Tibial artery (tissue), 4 donors: Measurements from ENCODE around the gene MAP3K20.
"Not testable (repeated sequence)": the region's sequence is repeated elsewhere in the genome, so short reads cannot be mapped to it uniquely, and the experiment has no call there.

Experiments used
- DNase-seq, 2 donors: peaks; one replicate each; pipeline ENCODE4 v3.0.0-alpha.2; 2019
- H3K27ac ChIP-seq, 2 donors: fragments of 200-600 bp; sonication (generic) in 1 of 2; 1 replicate in 1 of 2; 2 replicates in 1 of 2; pipeline ENCODE4 v1.5.1; 2018 to 2019; ENCODE audit warnings: mild to moderate bottlenecking in 1 of 2
- H3K27me3 ChIP-seq, 2 donors: fragments of 200-600 bp; sonication (generic) in 1 of 2; one replicate each; pipeline versions ENCODE4 v1.5.1 to v1.6.0; 2016 to 2019
- H3K36me3 ChIP-seq, 3 donors: fragments of 200-600 bp; sonication (generic) in 2 of 3; one replicate each; pipeline ENCODE4 v1.5.1; 2016 to 2019; ENCODE audit warnings: mild to moderate bottlenecking in 2 of 3
- H3K4me1 ChIP-seq, 4 donors: fragments of 200-600 bp; sonication (generic) in 2 of 4; 1 replicate in 3 of 4; 2 replicates in 1 of 4; pipeline ENCODE4 v1.5.1; 2016 to 2019
- H3K4me3 ChIP-seq, 2 donors: fragments of 200-600 bp; sonication (generic) in 1 of 2; 1 replicate in 1 of 2; 2 replicates in 1 of 2; pipeline ENCODE4 v1.5.1; 2018 to 2019; ENCODE audit warnings: mild to moderate bottlenecking in 2 of 2
- H3K9me3 ChIP-seq, 3 donors: fragments of 200-600 bp; sonication (generic) in 1 of 3; one replicate each; pipeline ENCODE4 v1.5.1; 2016 to 2019
- CTCF ChIP-seq, 2 experiments: fragments of 200-600 bp in 1 of 2; fragments of 450-650 bp in 1 of 2; IDR thresholded peaks; one replicate each; pipeline ENCODE4 v1.5.1; 2017 to 2019; ENCODE audit warnings: antibody characterized with exemption in 2 of 2, mild to moderate bottlenecking in 1 of 2, moderate library complexity in 1 of 2
- intact Hi-C: fragments of 100-400 bp; cut with DNase I; formaldehyde crosslinking; loops from one replicate; pipeline ENCODE4 v1.15.0; 2023; ENCODE audit warnings: low total_unique reads

The MAP3K20 gene

DNA sequence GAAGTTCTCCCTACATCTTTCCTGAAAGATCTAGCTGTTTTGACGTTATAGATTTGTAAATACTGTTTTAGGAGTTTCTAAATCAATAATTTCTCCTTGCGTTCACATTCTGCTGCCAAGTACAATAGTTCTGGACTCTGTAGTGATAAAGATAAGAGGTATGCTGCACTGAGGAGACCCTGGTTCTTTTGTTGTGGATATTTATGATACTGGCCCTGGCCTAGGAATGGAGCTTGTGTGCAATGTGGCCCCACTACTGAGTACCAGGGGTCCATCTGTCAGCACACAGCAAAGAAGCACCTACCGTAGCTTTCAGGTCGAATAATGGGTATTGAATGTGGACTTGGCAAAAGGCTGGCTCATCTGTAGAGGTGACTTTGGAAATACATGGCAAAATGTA lies 85.0 kb downstream of the MAP3K20 start:
- Histone ChIP-seq H3K4me3 (no peak overlapping the region), H3K9me3 (no peaks in the 10 kb centered on the region), H3K36me3 (no peaks in the 10 kb centered on the region), H3K27ac (peak overlapping the region; percentile 72 to 74), H3K27me3 (no peaks in the 10 kb centered on the region), H3K4me1 (peaks cover 0 to 37% (median 10%) of the 10 kb centered on the region in 4 donors)
- DNase-seq: no peak
- no peak for TF ChIP-seq CTCF (IDR thresholded peaks at IDR 0.05)
- intact Hi-C loops: no loop called here

DNA sequence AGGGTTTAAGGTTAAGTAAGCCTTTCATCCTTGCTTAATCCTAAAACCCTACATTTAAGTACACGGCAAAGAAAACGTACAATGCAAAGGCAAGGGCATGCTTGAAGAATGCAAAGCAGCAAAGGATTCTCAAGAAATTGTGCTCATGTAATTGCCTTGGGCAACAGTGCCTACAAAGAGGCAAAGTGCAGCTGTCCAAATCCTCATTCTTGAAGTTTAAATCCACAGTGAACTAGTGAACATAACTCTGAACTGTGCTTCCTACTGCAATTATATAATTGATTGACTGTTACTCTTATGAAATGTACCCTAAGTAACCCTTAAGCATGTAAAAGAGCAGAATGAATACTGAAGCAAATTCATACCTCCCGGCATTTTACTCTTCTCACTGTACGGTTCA lies 85.4 kb downstream of the MAP3K20 start:
- Histone ChIP-seq H3K9me3 (no peaks in the 10 kb centered on the region), H3K27ac (peak overlapping the region; percentile 72 to 74), H3K4me3 (no peak overlapping the region), H3K27me3 (no peaks in the 10 kb centered on the region), H3K36me3 (no peaks in the 10 kb centered on the region), H3K4me1 (peaks cover 0 to 42% (median 11%) of the 10 kb centered on the region in 4 donors)
- no peak for DNase-seq
- no peak for TF ChIP-seq CTCF (IDR thresholded peaks at IDR 0.05)
- intact Hi-C loops: no loop called here

DNA sequence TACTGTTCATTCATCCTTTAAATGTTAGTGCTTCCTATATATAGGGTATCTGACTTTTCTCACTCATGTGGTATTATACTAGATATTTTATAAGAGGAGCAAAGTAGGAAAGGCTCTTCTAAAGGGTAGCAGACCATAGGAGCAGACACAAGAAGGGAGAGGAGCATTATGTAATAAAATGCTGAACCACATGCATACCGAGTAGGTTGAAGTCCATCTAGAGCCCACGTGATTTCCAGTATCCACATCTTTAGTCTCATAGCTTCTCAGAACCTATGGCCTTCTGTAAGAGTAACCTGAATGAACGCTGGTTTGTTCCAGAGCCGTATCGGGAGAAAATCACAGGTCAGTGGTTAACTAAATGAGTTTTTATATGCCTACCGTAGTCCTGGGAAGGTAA lies 85.9 kb downstream of the MAP3K20 start:
- H3K9me3 ChIP-seq: no peaks in the 10 kb centered on the region
- DNase-seq: no peak
- H3K4me3 ChIP-seq: no peak overlapping the region
- H3K27ac ChIP-seq: peak overlapping the region; percentile 72 to 74
- H3K36me3 ChIP-seq: no peaks in the 10 kb centered on the region
- TF ChIP-seq CTCF (IDR thresholded peaks at IDR 0.05): no peak
- H3K27me3 ChIP-seq: no peaks in the 10 kb centered on the region
- peaks cover 0 to 43% (median 11%) of the 10 kb centered on the region in 4 donors for H3K4me1 ChIP-seq
- intact Hi-C loops: no loop called here

DNA sequence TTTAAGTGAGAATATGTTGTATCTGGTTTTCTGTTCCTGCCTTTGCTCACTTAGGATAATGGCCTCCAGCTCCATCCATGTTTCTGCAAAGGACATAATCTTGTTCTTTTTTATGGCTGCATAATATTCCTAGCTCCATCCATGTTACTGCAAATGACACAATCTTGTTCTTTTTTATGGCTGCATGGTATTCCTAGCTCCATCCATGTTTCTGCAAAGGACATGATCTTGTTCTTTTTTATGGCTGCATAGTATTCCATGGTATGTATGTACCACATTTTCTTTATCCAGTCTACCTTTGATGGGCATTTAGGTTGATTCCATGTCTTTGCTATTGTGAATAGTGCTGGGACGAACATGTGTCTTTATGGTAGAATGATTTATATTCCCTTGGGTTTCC lies 87.7 kb downstream of the MAP3K20 start:
- H3K4me3 ChIP-seq, intact Hi-C loops, H3K27me3 ChIP-seq, H3K9me3 ChIP-seq, H3K36me3 ChIP-seq, DNase-seq, H3K27ac ChIP-seq: not testable (repeated sequence)
- peaks cover 0 to 50% (median 11%) of the 10 kb centered on the region in 4 donors for H3K4me1 ChIP-seq

- H3K27me3 ChIP-seq: no peaks in the 10 kb centered on the region
- H3K4me3 ChIP-seq: no peak overlapping the region
- no peak for TF ChIP-seq CTCF (IDR thresholded peaks at IDR 0.05)
- no peak overlapping the region for H3K27ac ChIP-seq
- no peaks in the 10 kb centered on the region for H3K36me3 ChIP-seq
- DNase-seq: no peak
- H3K9me3 ChIP-seq: no peaks in the 10 kb centered on the region
- intact Hi-C loops: no loop called here
- peaks cover 0 to 40% (median 11%) of the 10 kb centered on the region in 4 donors for H3K4me1 ChIP-seq
These were observed 88.8 kb downstream of the MAP3K20 start for GRCh38 chr2:173164396-173164795.

- H3K27me3 ChIP-seq: no peaks in the 10 kb centered on the region
- TF ChIP-seq CTCF (IDR thresholded peaks at IDR 0.05): no peak
- no peak overlapping the region for H3K4me3 ChIP-seq
- intact Hi-C loops: no loop called here
- DNase-seq: no peak
- H3K27ac ChIP-seq: no peak overlapping the region
- peaks cover 0 to 29% (median 6%) of the 10 kb centered on the region in 4 donors for H3K4me1 ChIP-seq
- H3K9me3 ChIP-seq: no peaks in the 10 kb centered on the region
- H3K36me3 ChIP-seq: no peaks in the 10 kb centered on the region
These were observed 90.0 kb downstream of the MAP3K20 start for GRCh38 chr2:173165443-173166238.
